ENCODE data around the gene BTAF1. TPM values are rescaled to one million over a fixed set of nuclear protein-coding genes. Genes with fewer than 3 reads are reported as not detected.

Gene BTAF1
- total RNA-seq, 1 experiment from 2014 or later, result 42.3 TPM

- Histone ChIP-seq H3K4me1 (ENCODE audit: insufficient read depth, low read length, poor library complexity, severe bottlenecking) (no peaks in the 10 kb centered on the region), H3K27ac (ENCODE audit: low read depth, low read length, poor library complexity, severe bottlenecking) (no peak overlapping the region), H3K36me3 (ENCODE audit: insufficient read depth, low read length, poor library complexity, severe bottlenecking) (no peaks in the 10 kb centered on the region), H3K9me3 (ENCODE audit: low read depth, low read length, poor library complexity, severe bottlenecking) (no peaks in the 10 kb centered on the region), H3K27me3 (replicated peaks; ENCODE audit: insufficient read depth, low read depth, low read length, poor library complexity) (no peaks in the 10 kb centered on the region), H3K4me3 (ENCODE audit: low read depth, low read length, poor library complexity, severe bottlenecking) (no peak overlapping the region)
- no peak for DNase-seq (ENCODE audit: low spot score)
- ChIA-PET POLR2A (ENCODE audit: low non-redundant PET) (no interaction called here), CTCF (no interaction called here)
- intact Hi-C loops (cut with micrococcal nuclease; ENCODE audit: unreplicated experiment), result no loop called here
- no peak for TF ChIP-seq CTCF (conservative IDR thresholded peaks at IDR 0.05; ENCODE audit: low read depth, low read length)
- no peak for TF ChIP-seq EZH2 (IDR thresholded peaks at IDR 0.05; ENCODE audit: borderline replicate concordance, low read depth, low read length, poor library complexity, severe bottlenecking)
- no TSS peak for BruUV-seq (replicated peaks)
Observed at GRCh38 chr10:92045641-92046106, 122.1 kb downstream of the BTAF1 start.

DNA sequence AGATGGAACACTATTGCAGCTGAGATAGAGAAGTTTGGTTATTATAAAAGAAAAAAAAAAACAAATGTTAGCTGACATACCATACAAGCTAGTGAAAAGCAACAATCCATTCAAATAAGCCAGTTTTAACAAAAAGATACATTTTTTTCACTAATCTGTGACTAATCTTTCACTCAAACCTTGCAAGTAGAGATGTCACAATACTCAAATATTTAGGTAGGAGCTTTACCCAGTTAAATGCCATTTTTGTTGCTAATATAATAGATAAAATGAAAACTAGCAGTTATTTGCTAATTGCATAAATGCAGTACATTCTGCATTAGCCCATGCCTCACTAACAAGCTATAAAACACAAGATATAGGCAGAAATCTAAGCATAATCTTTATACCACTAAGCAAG lies 123.6 kb downstream of the BTAF1 start:
- DNase-seq (ENCODE audit: low spot score), result no peak
- H3K36me3 ChIP-seq (ENCODE audit: insufficient read depth, low read length, poor library complexity, severe bottlenecking), result no peaks in the 10 kb centered on the region
- H3K9me3 ChIP-seq (ENCODE audit: low read depth, low read length, poor library complexity, severe bottlenecking), result no peaks in the 10 kb centered on the region
- intact Hi-C loops (cut with micrococcal nuclease; ENCODE audit: unreplicated experiment), result no loop called here
- no peaks in the 10 kb centered on the region for H3K4me1 ChIP-seq (ENCODE audit: insufficient read depth, low read length, poor library complexity, severe bottlenecking)
- BruUV-seq (replicated peaks), result no TSS peak
- POLR2A ChIA-PET (ENCODE audit: low non-redundant PET), result no interaction called here
- TF ChIP-seq EZH2 (IDR thresholded peaks at IDR 0.05; ENCODE audit: borderline replicate concordance, low read depth, low read length, poor library complexity, severe bottlenecking) (no peak), CTCF (conservative IDR thresholded peaks at IDR 0.05; ENCODE audit: low read depth, low read length) (no peak)
- no peak overlapping the region for H3K27ac ChIP-seq (ENCODE audit: low read depth, low read length, poor library complexity, severe bottlenecking)
- CTCF ChIA-PET, result no interaction called here
- no peaks in the 10 kb centered on the region for H3K27me3 ChIP-seq (replicated peaks; ENCODE audit: insufficient read depth, low read depth, low read length, poor library complexity)
- H3K4me3 ChIP-seq (ENCODE audit: low read depth, low read length, poor library complexity, severe bottlenecking), result no peak overlapping the region

GRCh38 chr10:92052088-92052487 lies 128.5 kb downstream of the BTAF1 start:
- Histone ChIP-seq H3K36me3 (ENCODE audit: insufficient read depth, low read length, poor library complexity, severe bottlenecking) (no peaks in the 10 kb centered on the region), H3K4me1 (ENCODE audit: insufficient read depth, low read length, poor library complexity, severe bottlenecking) (no peaks in the 10 kb centered on the region), H3K4me3 (ENCODE audit: low read depth, low read length, poor library complexity, severe bottlenecking) (no peak overlapping the region), H3K27ac (ENCODE audit: low read depth, low read length, poor library complexity, severe bottlenecking) (no peak overlapping the region), H3K9me3 (ENCODE audit: low read depth, low read length, poor library complexity, severe bottlenecking) (no peaks in the 10 kb centered on the region), H3K27me3 (replicated peaks; ENCODE audit: insufficient read depth, low read depth, low read length, poor library complexity) (no peaks in the 10 kb centered on the region)
- ChIA-PET CTCF (no interaction called here), POLR2A (ENCODE audit: low non-redundant PET) (no interaction called here)
- DNase-seq (ENCODE audit: low spot score), result no peak
- BruUV-seq (replicated peaks), result no TSS peak
- intact Hi-C loops (cut with micrococcal nuclease; ENCODE audit: unreplicated experiment), result no loop called here
- TF ChIP-seq CTCF (conservative IDR thresholded peaks at IDR 0.05; ENCODE audit: low read depth, low read length) (no peak), EZH2 (IDR thresholded peaks at IDR 0.05; ENCODE audit: borderline replicate concordance, low read depth, low read length, poor library complexity, severe bottlenecking) (no peak)
